ENCODE measurements around the gene DYNLT2. TPM values are rescaled to one million over a fixed set of nuclear protein-coding genes. Genes with fewer than 3 reads are reported as not detected.

DYNLT2 gene
- total RNA-seq, 1 experiment from 2014 or later, result 1.8 TPM

DNA sequence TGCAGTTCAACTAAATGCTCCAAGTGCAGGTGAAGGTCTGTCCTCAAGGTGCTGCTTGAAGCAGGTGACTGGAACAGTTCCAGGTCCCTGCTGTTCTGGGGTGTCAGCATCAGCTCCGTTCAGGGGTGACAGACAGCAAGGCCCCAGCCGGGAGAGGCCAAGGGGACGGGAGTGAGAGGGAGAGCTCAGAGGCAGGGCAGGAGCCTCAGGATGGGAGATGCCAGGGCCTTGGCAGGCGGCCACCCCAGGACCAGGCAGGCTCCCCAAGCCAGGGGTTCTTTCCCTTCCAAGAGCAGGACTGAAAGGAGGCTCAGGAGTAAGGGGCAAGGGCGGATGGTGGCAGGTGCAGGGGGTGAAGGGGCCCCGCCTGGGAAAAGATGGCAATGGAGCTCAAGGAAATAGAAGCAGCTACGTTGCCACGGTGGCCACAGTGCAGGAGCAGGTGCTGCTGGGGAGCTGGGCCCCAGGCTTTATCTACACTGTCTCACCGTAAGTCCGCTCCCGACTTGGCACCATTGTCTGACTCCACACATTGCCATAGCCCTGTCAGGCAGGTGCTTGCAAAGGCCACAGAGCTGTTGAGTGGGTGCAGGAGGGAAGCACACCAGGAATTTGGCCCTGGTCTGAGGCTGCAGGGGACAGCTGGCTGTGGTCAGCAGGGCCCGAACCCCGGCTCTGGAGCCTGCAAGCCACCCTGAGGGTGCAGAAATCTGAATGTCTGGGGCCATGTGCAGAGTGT, 43.1 kb upstream of the DYNLT2 start:
- DNase-seq, result no peak
- no peak overlapping the region for H3K56ac ChIP-seq (ENCODE audit: insufficient read length, low read depth, low read length)
- H3T11ph ChIP-seq (ENCODE audit: low read length), result no peak overlapping the region
- H4K8ac ChIP-seq (replicated peaks; ENCODE audit: insufficient read length, low read depth, low read length), result no peak overlapping the region
- H4K20me1 ChIP-seq (ENCODE audit: control insufficient read depth, insufficient read depth, insufficient read length), result no peaks in the 10 kb centered on the region
- no peak overlapping the region for H3K27ac ChIP-seq (ENCODE audit: insufficient read length, low read depth, low read length)
- H2BK15ac ChIP-seq (ENCODE audit: low read depth, low read length), result no peak overlapping the region
- peaks cover 15 to 24% of the 10 kb centered on the region in 2 experiments for H3K4me1 Mint-ChIP-seq
- no peak overlapping the region for H3K23ac ChIP-seq (ENCODE audit: insufficient read length, low read depth, low read length)
- no peak overlapping the region for H2BK20ac ChIP-seq (ENCODE audit: low read depth, low read length, poor library complexity, severe bottlenecking)
- H4K91ac ChIP-seq (ENCODE audit: insufficient read length, low read depth, low read length), result no peak overlapping the region
- H3K9me3 ChIP-seq (ENCODE audit: control insufficient read depth, low read depth, low read length), result no peaks in the 10 kb centered on the region
- no peak overlapping the region; the same call in 1 of the 2 replicates for H3K14ac ChIP-seq (ENCODE audit: insufficient read depth, low read length)
- no peaks in the 10 kb centered on the region for H3K36me3 Mint-ChIP-seq (ENCODE audit: insufficient read depth in 1 of 3, low read depth in 3 of 3)
- peaks cover 30% of the 10 kb centered on the region for H3K27me3 Mint-ChIP-seq (ENCODE audit: low read depth)
- no peak overlapping the region for H2BK120ac ChIP-seq (ENCODE audit: low read depth, low read length, poor library complexity, severe bottlenecking)
- H3K23me2 ChIP-seq (ENCODE audit: insufficient read length, low read depth, low read length, poor library complexity, severe bottlenecking), result peaks cover 4% of the 10 kb centered on the region
- H3K4ac ChIP-seq (ENCODE audit: low read depth, low read length), result no peak overlapping the region
- H2BK12ac ChIP-seq (ENCODE audit: insufficient read length, low read depth, low read length), result no peak overlapping the region
- WGBS (ENCODE audit: extremely low coverage, insufficient read length, low lambda C conversion rate), result no CpG with 5 or more reads among the region's 13 CpGs
- H3K9ac ChIP-seq (ENCODE audit: extremely low read depth, insufficient read length, low read length), result no peak overlapping the region
- H2AFZ ChIP-seq (ENCODE audit: low read length), result no peak overlapping the region
- H4K5ac ChIP-seq (ENCODE audit: insufficient read length, low read depth, low read length), result no peak overlapping the region
- peaks cover 3% of the 10 kb centered on the region; the same call in 1 of the 2 replicates for H3K27me3 ChIP-seq (ENCODE audit: insufficient read depth, low read length)
- no peak overlapping the region for H3K18ac ChIP-seq (ENCODE audit: insufficient read length, low read depth, low read length)
- TF ChIP-seq, protein P1, sequence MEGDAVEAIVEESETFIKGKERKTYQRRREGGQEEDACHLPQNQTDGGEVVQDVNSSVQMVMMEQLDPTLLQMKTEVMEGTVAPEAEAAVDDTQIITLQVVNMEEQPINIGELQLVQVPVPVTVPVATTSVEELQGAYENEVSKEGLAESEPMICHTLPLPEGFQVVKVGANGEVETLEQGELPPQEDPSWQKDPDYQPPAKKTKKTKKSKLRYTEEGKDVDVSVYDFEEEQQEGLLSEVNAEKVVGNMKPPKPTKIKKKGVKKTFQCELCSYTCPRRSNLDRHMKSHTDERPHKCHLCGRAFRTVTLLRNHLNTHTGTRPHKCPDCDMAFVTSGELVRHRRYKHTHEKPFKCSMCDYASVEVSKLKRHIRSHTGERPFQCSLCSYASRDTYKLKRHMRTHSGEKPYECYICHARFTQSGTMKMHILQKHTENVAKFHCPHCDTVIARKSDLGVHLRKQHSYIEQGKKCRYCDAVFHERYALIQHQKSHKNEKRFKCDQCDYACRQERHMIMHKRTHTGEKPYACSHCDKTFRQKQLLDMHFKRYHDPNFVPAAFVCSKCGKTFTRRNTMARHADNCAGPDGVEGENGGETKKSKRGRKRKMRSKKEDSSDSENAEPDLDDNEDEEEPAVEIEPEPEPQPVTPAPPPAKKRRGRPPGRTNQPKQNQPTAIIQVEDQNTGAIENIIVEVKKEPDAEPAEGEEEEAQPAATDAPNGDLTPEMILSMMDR (conservative IDR thresholded peaks at IDR 0.05), result no peak
- no peak overlapping the region; a peak in 1 of 7 replicates for H3K27ac Mint-ChIP-seq
- no peak overlapping the region for H3K4me2 ChIP-seq (ENCODE audit: insufficient read depth, insufficient read length, low read length)
- no peak overlapping the region for H2AK5ac ChIP-seq (ENCODE audit: insufficient read length, low read length)
- H3K79me2 ChIP-seq (ENCODE audit: insufficient read depth, low read length), result no peaks in the 10 kb centered on the region
- no peaks in the 10 kb centered on the region for H3K79me1 ChIP-seq (ENCODE audit: insufficient read depth, low read depth, low read length, poor library complexity, severe bottlenecking)
- no peak overlapping the region for H3K4me3 Mint-ChIP-seq
- no peak overlapping the region for H2BK5ac ChIP-seq (ENCODE audit: insufficient read length, low read length)
- H3K4me1 ChIP-seq (ENCODE audit: insufficient read depth, low read length), result no peaks in the 10 kb centered on the region
- no peaks in the 10 kb centered on the region for H3K9me3 Mint-ChIP-seq
